HG03139 (cell line): Measurements from ENCODE around the gene CCDC12.

Experiments
- ATAC-seq: cut with Tn5 transposase; IDR thresholded peaks from one replicate; pipeline ENCODE4 v1.9.1; 2021; ENCODE audit not compliant: unreplicated experiment

The CCDC12 gene

GRCh38 chr3:46908294-46908985 lies 68.1 kb downstream of the CCDC12 start:
- ATAC-seq = no peak

- ATAC-seq = no peak
These were observed 68.6 kb downstream of the CCDC12 start for GRCh38 chr3:46907960-46908293.

- no peak for ATAC-seq
These were observed 69.3 kb downstream of the CCDC12 start for GRCh38 chr3:46907271-46907670.

GRCh38 chr3:46906471-46907058 lies 70.0 kb downstream of the CCDC12 start:
- no peak for ATAC-seq

GRCh38 chr3:46905661-46906451 lies 70.7 kb downstream of the CCDC12 start:
- no peak for ATAC-seq

- no peak for ATAC-seq
These were observed 71.4 kb downstream of the CCDC12 start for GRCh38 chr3:46905213-46905560.

GRCh38 chr3:46904303-46905212 lies 72.0 kb downstream of the CCDC12 start:
- ATAC-seq = no peak

- no peak for ATAC-seq
These were observed 72.9 kb downstream of the CCDC12 start for GRCh38 chr3:46903341-46904302.

- no peak for ATAC-seq
These were observed 74.3 kb downstream of the CCDC12 start for GRCh38 chr3:46902188-46902631.

GRCh38 chr3:46901591-46902187 lies 74.9 kb downstream of the CCDC12 start:
- no peak for ATAC-seq

GRCh38 chr3:46901061-46901460 lies 75.5 kb downstream of the CCDC12 start:
- no peak for ATAC-seq

GRCh38 chr3:46900356-46900755 lies 76.2 kb downstream of the CCDC12 start:
- no peak for ATAC-seq

GRCh38 chr3:46900007-46900292 lies 76.6 kb downstream of the CCDC12 start:
- ATAC-seq = no peak

GRCh38 chr3:46899151-46900006 lies 77.2 kb downstream of the CCDC12 start:
- no peak for ATAC-seq

GRCh38 chr3:46898321-46899150 lies 78.0 kb downstream of the CCDC12 start:
- no peak for ATAC-seq

GRCh38 chr3:46897829-46898320 lies 78.7 kb downstream of the CCDC12 start:
- no peak for ATAC-seq

- no peak for ATAC-seq
These were observed 79.5 kb downstream of the CCDC12 start for GRCh38 chr3:46897031-46897430.

- no peak for ATAC-seq
These were observed 80.2 kb downstream of the CCDC12 start for GRCh38 chr3:46896386-46896785.
